ENCODE data around the gene CUX1.
"Not testable (repeated sequence)": the region's sequence is repeated elsewhere in the genome, so short reads cannot be mapped to it uniquely, and the experiment has no call there.

Gene CUX1

DNA sequence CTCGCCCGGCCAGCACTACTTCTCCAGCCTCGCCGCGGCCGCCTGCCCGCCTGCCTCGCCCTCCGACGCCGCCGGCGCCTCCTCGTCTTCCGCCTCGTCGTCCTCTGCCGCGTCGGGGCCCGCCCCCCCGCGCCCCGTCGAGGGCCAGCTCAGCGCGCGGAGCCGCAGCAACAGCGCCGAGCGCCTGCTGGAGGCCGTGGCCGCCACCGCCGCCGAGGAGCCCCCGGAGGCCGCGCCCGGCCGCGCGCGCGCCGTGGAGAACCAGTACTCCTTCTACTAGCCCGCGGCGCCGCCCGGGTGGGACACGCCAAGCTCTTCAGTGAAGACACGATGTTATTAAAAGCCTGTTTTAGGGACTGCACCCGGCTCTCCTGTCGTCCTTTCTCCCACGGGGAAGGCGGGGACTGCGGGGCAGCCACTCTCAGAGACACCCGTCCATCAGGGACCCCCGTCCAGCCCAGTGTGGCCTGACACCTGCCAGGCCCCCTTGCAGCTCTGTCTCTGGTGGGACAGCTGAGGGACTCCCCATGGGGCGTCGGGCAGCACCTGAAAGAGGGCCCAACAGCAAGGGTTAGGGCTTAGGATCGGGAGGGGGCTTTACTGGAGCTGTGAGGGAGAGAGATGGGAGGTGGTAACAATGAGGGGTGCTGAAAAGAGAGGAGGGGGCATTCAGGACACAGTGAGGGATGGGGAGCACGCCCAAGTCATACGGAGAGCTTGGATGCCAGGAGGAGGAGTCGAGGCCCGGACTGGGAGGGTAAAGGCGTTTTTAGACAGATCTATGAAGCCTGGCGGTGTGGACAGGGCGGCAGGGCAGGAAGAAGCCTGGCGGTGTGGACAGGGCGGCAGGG, 504.1 kb downstream of the CUX1 start:
- H3K27ac ChIP-seq (ENCODE audit: low read length), result no peak overlapping the region
- peaks cover 0 to 4% of the 10 kb centered on the region in 2 donors for H3K4me1 ChIP-seq (ENCODE audit: control insufficient read depth in 1 of 2, insufficient read depth in 2 of 2, low read length in 2 of 2)
- H3K9me3 ChIP-seq (ENCODE audit: control insufficient read depth in 1 of 2, low read length in 2 of 2), result no peaks in the 10 kb centered on the region
- no peaks in the 10 kb centered on the region for H3K27me3 ChIP-seq (ENCODE audit: low read depth, low read length)
- no peaks in the 10 kb centered on the region for H3K36me3 ChIP-seq (ENCODE audit: control insufficient read depth in 1 of 2, insufficient read depth in 2 of 2, low read length in 2 of 2)
- H3K4me3 ChIP-seq (ENCODE audit: low read depth in 1 of 2, low read length in 2 of 2), result no peak overlapping the region

- Histone ChIP-seq H3K4me1 (ENCODE audit: control insufficient read depth in 1 of 2, insufficient read depth in 2 of 2, low read length in 2 of 2) (peaks cover 0 to 4% of the 10 kb centered on the region in 2 donors), H3K27ac (ENCODE audit: low read length) (no peak overlapping the region), H3K36me3 (ENCODE audit: control insufficient read depth in 1 of 2, insufficient read depth in 2 of 2, low read length in 2 of 2) (no peaks in the 10 kb centered on the region), H3K27me3 (ENCODE audit: low read depth, low read length) (no peaks in the 10 kb centered on the region), H3K9me3 (ENCODE audit: control insufficient read depth in 1 of 2, low read length in 2 of 2) (no peaks in the 10 kb centered on the region), H3K4me3 (ENCODE audit: low read depth in 1 of 2, low read length in 2 of 2) (no peak overlapping the region)
Observed at GRCh38 chr7:102322202-102322715, 504.8 kb downstream of the CUX1 start.

GRCh38 chr7:102323914-102324195, 506.4 kb downstream of the CUX1 start:
- H3K36me3 ChIP-seq (ENCODE audit: control insufficient read depth in 1 of 2, insufficient read depth in 2 of 2, low read length in 2 of 2), result no peaks in the 10 kb centered on the region
- no peak overlapping the region for H3K4me3 ChIP-seq (ENCODE audit: low read depth in 1 of 2, low read length in 2 of 2)
- H3K9me3 ChIP-seq (ENCODE audit: control insufficient read depth in 1 of 2, low read length in 2 of 2), result no peaks in the 10 kb centered on the region
- no peaks in the 10 kb centered on the region for H3K27me3 ChIP-seq (ENCODE audit: low read depth, low read length)
- H3K27ac ChIP-seq (ENCODE audit: low read length), result no peak overlapping the region
- H3K4me1 ChIP-seq (ENCODE audit: control insufficient read depth in 1 of 2, insufficient read depth in 2 of 2, low read length in 2 of 2), result peaks cover 0 to 4% of the 10 kb centered on the region in 2 donors

GRCh38 chr7:102325106-102325505, 507.7 kb downstream of the CUX1 start:
- H3K4me3 ChIP-seq (ENCODE audit: low read depth in 1 of 2, low read length in 2 of 2); H3K36me3 ChIP-seq (ENCODE audit: control insufficient read depth in 1 of 2, insufficient read depth in 2 of 2, low read length in 2 of 2); H3K27ac ChIP-seq (ENCODE audit: low read length); H3K27me3 ChIP-seq (ENCODE audit: low read depth, low read length); H3K9me3 ChIP-seq (ENCODE audit: control insufficient read depth in 1 of 2, low read length in 2 of 2); H3K4me1 ChIP-seq (ENCODE audit: control insufficient read depth in 1 of 2, insufficient read depth in 2 of 2, low read length in 2 of 2): not testable (repeated sequence)

- no peak overlapping the region for H3K4me3 ChIP-seq (ENCODE audit: low read depth in 1 of 2, low read length in 2 of 2)
- H3K36me3 ChIP-seq (ENCODE audit: control insufficient read depth in 1 of 2, insufficient read depth in 2 of 2, low read length in 2 of 2), result no peaks in the 10 kb centered on the region
- peaks cover 0 to 4% of the 10 kb centered on the region in 2 donors for H3K4me1 ChIP-seq (ENCODE audit: control insufficient read depth in 1 of 2, insufficient read depth in 2 of 2, low read length in 2 of 2)
- no peaks in the 10 kb centered on the region for H3K9me3 ChIP-seq (ENCODE audit: control insufficient read depth in 1 of 2, low read length in 2 of 2)
- H3K27me3 ChIP-seq (ENCODE audit: low read depth, low read length), result no peaks in the 10 kb centered on the region
- H3K27ac ChIP-seq (ENCODE audit: low read length), result no peak overlapping the region
Observed at GRCh38 chr7:102326157-102326889, 508.9 kb downstream of the CUX1 start.

DNA sequence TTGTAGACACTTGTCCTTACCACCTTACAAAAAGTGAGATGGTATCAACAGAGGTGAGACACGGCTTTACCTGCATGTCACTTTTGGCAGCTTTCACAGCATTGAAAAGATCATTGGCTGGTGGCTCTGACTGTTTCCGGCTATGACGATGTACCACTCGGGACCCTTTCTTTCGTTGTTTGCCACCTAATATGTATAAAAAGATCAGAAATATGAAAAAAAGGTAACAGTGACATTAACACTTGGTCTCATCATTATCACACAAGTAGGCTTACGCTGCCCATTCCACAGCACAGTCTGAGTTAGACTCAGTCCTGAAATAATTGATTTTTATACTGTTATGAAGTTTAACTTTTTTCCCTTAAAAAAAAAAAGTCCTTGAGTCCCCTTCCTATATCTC, 509.8 kb downstream of the CUX1 start:
- H3K36me3 ChIP-seq (ENCODE audit: control insufficient read depth in 1 of 2, insufficient read depth in 2 of 2, low read length in 2 of 2); H3K4me3 ChIP-seq (ENCODE audit: low read depth in 1 of 2, low read length in 2 of 2); H3K27ac ChIP-seq (ENCODE audit: low read length); H3K9me3 ChIP-seq (ENCODE audit: control insufficient read depth in 1 of 2, low read length in 2 of 2); H3K4me1 ChIP-seq (ENCODE audit: control insufficient read depth in 1 of 2, insufficient read depth in 2 of 2, low read length in 2 of 2); H3K27me3 ChIP-seq (ENCODE audit: low read depth, low read length): not testable (repeated sequence)

GRCh38 chr7:102328863-102329262, 511.4 kb downstream of the CUX1 start:
- not testable (repeated sequence) for H3K27me3 ChIP-seq (ENCODE audit: low read depth, low read length); H3K4me3 ChIP-seq (ENCODE audit: low read depth in 1 of 2, low read length in 2 of 2); H3K4me1 ChIP-seq (ENCODE audit: control insufficient read depth in 1 of 2, insufficient read depth in 2 of 2, low read length in 2 of 2); H3K9me3 ChIP-seq (ENCODE audit: control insufficient read depth in 1 of 2, low read length in 2 of 2); H3K36me3 ChIP-seq (ENCODE audit: control insufficient read depth in 1 of 2, insufficient read depth in 2 of 2, low read length in 2 of 2); H3K27ac ChIP-seq (ENCODE audit: low read length)

- H3K4me1 ChIP-seq (ENCODE audit: control insufficient read depth in 1 of 2, insufficient read depth in 2 of 2, low read length in 2 of 2); H3K27me3 ChIP-seq (ENCODE audit: low read depth, low read length); H3K9me3 ChIP-seq (ENCODE audit: control insufficient read depth in 1 of 2, low read length in 2 of 2); H3K36me3 ChIP-seq (ENCODE audit: control insufficient read depth in 1 of 2, insufficient read depth in 2 of 2, low read length in 2 of 2); H3K4me3 ChIP-seq (ENCODE audit: low read depth in 1 of 2, low read length in 2 of 2); H3K27ac ChIP-seq (ENCODE audit: low read length): not testable (repeated sequence)
Observed at GRCh38 chr7:102329366-102329765, 511.9 kb downstream of the CUX1 start.

DNA sequence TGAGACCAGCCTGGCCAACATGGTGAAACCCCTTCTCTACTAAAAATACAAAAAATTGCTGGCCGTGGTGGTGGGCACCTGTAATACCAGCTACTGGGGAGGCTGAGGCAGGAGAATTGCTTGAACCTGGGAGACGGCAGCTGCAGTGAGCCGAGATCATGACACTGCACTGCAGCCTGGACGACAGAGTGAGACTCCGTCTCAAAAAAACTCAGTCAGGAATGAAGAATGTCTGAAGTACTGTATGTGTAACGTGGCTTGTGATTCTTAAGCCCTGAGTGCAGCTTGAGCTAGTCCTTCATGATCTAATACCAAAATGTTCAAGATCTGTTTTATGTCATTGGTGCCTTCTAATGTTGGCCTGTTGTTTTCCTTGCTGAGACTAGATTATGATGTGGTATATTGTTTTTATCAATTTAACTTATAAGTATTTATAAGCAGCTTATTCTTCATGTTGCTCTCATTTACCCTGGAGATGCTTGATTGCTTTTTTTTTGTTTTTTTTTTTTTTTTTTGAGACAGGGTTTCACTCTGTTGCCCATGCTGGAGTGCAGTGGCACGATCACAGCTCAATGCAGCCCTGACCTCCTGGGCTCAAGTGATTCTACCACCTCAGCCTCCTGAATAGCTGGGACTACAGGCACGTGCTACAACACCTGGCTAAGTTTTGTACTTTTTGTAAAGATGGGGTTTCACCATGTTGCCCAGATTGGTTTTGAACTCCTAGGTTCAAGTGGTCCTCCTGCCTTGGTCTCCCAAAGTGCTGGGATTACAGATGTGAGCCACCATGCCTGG, 513.4 kb downstream of the CUX1 start:
- H3K9me3 ChIP-seq (ENCODE audit: control insufficient read depth in 1 of 2, low read length in 2 of 2); H3K27ac ChIP-seq (ENCODE audit: low read length); H3K4me3 ChIP-seq (ENCODE audit: low read depth in 1 of 2, low read length in 2 of 2); H3K36me3 ChIP-seq (ENCODE audit: control insufficient read depth in 1 of 2, insufficient read depth in 2 of 2, low read length in 2 of 2); H3K4me1 ChIP-seq (ENCODE audit: control insufficient read depth in 1 of 2, insufficient read depth in 2 of 2, low read length in 2 of 2); H3K27me3 ChIP-seq (ENCODE audit: low read depth, low read length): not testable (repeated sequence)

Data from muscle layer of duodenum (tissue), 2 donors.